Tibial nerve (tissue), 4 donors: ENCODE results near the gene DNAJC22.

Experiments used
- EP300 ChIP-seq, 2 donors: sonication (generic); formaldehyde crosslinking; IDR thresholded peaks; one replicate each; pipeline ENCODE4 v1.6.1; 2017; ENCODE audit warnings: antibody characterized with exemption in 2 of 2, mild to moderate bottlenecking in 1 of 2
- POLR2A ChIP-seq, 2 donors: fragments of 450-650 bp; IDR thresholded peaks; one replicate each; pipeline ENCODE4 v1.6.1; 2017; ENCODE audit warnings: antibody characterized with exemption in 2 of 2, mild to moderate bottlenecking in 2 of 2, moderate library complexity in 2 of 2
- TF ChIP-seq, protein P1 (sequence below), 5 experiments: fragments of 200-600 bp in 3 of 5; fragments of 450-650 bp in 2 of 5; sonication (generic) in 3 of 5; IDR thresholded peaks; one replicate each; pipeline ENCODE4 v1.5.1; 2016 to 2019; ENCODE audit warnings: antibody characterized with exemption in 5 of 5, mild to moderate bottlenecking in 3 of 5, moderate library complexity in 2 of 5

DNA sequence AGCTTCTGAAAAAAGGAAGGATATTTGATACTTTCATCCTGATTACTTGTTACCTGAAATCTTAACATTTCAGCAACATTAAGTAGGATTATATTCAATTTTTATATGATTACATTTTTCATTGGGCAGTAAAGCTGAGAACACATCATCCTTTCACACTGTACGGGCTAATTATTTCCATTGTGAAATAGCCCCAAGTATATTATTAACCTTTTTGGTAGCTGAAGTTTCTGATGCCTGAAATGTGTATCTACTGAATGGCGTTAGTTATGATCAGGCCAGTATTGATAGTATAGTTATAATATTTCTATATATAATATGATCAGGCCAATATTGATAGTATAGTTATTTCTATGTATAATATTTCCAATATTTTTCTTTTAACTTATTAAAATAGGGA, 30.7 kb downstream of the DNAJC22 start:
- TF ChIP-seq, protein P1, sequence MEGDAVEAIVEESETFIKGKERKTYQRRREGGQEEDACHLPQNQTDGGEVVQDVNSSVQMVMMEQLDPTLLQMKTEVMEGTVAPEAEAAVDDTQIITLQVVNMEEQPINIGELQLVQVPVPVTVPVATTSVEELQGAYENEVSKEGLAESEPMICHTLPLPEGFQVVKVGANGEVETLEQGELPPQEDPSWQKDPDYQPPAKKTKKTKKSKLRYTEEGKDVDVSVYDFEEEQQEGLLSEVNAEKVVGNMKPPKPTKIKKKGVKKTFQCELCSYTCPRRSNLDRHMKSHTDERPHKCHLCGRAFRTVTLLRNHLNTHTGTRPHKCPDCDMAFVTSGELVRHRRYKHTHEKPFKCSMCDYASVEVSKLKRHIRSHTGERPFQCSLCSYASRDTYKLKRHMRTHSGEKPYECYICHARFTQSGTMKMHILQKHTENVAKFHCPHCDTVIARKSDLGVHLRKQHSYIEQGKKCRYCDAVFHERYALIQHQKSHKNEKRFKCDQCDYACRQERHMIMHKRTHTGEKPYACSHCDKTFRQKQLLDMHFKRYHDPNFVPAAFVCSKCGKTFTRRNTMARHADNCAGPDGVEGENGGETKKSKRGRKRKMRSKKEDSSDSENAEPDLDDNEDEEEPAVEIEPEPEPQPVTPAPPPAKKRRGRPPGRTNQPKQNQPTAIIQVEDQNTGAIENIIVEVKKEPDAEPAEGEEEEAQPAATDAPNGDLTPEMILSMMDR (IDR thresholded peaks at IDR 0.05), result no peak
- TF ChIP-seq EP300 (IDR thresholded peaks at IDR 0.05), result no peak
- TF ChIP-seq POLR2A (IDR thresholded peaks at IDR 0.05), result no peak
